Measurements from ENCODE around the gene NUDT3. TPM values are rescaled to one million over a fixed set of nuclear protein-coding genes. Genes with fewer than 3 reads are reported as not detected.
"Not testable (repeated sequence)": the region's sequence is repeated elsewhere in the genome, so short reads cannot be mapped to it uniquely, and the experiment has no call there.

Gene NUDT3
- total and polyA plus RNA-seq, 9 donors = 16.0 to 60.7 (median 50.2) TPM

DNA sequence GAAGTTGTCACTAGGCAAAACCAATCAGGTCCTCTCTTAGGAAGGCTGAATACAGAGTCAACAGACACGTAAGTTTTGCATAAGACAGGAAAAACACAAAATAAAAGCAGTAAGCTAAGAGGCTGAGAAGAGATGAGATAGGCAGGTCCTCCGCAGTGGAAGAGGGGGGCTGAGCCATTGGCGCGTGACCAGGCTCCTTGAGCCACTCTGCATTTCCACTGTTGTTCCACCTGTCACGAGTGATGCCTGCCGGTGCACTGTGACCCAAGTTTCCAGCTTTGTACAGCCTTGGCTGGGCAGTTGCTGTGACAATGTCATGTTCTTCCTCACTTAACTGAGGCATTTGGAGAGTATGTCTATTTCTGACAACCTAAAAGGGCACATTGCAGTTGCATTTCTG is 58.6 kb downstream of the NUDT3 start:
- no peaks in the 10 kb centered on the region for H3K9me3 ChIP-seq
- H3K27ac ChIP-seq = no peak overlapping the region
- no peak overlapping the region for H3K4me3 ChIP-seq
- 88 to 93% (median 90%) methylated on average over 6 of the region's 6 CpGs for WGBS, 3 donors
- intact Hi-C loops (cut with DNase I) = no loop called here
- DNase-seq = no peak
- H3K36me3 ChIP-seq = no peaks in the 10 kb centered on the region
- H3K27me3 ChIP-seq = no peaks in the 10 kb centered on the region
- TF ChIP-seq POLR2A (IDR thresholded peaks at IDR 0.05) = no peak
- TF ChIP-seq EP300 (IDR thresholded peaks at IDR 0.05) = no peak
- TF ChIP-seq, protein P1, sequence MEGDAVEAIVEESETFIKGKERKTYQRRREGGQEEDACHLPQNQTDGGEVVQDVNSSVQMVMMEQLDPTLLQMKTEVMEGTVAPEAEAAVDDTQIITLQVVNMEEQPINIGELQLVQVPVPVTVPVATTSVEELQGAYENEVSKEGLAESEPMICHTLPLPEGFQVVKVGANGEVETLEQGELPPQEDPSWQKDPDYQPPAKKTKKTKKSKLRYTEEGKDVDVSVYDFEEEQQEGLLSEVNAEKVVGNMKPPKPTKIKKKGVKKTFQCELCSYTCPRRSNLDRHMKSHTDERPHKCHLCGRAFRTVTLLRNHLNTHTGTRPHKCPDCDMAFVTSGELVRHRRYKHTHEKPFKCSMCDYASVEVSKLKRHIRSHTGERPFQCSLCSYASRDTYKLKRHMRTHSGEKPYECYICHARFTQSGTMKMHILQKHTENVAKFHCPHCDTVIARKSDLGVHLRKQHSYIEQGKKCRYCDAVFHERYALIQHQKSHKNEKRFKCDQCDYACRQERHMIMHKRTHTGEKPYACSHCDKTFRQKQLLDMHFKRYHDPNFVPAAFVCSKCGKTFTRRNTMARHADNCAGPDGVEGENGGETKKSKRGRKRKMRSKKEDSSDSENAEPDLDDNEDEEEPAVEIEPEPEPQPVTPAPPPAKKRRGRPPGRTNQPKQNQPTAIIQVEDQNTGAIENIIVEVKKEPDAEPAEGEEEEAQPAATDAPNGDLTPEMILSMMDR (IDR thresholded peaks at IDR 0.05) = no peak
- peaks cover 4% of the 10 kb centered on the region for H3K4me1 ChIP-seq (ENCODE audit: insufficient read depth)

DNA sequence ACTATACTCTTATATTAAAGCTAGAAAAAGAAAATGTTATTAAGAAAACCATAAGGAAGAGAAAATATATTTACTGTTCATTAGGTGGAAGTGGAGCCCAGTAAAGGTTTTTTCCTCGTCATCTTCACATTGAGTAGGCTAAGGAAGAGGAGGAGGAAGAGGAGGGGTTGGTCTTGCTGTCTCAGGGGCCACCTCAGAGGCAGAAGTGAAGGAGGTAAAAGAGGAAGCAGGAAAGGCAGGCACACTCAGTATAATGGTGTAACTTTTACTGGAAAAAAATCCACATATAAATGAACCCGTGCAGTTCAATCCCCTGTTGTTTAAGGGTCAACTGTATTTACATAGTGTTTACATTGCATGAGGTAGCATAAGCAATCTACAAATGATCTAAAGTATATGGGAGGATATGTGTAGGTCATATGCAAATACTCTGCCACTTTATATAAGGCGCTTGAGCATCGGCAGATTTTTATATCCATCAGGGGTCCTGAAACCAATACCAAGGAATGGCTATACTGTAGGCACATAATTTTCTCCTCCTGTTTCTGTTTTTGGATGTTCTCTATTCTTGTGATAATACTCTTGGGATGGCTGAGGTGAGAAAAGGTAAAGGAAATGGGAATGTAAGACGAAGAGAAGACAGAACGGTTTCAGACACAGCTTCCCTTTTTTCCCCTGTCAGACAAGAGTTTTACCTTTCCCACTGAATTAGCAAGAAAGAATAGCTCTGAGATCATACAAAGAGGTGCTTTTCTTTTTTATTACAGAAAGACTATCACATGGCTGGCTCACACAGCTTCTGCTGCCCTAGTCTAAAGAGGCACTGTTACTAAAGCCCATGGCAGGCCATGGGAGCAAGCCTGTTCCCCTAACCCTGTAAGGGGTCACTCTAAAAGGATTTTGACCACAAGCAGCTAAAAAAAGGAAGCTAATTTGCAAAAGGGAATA is 59.9 kb downstream of the NUDT3 start:
- peaks cover 4% of the 10 kb centered on the region for H3K4me1 ChIP-seq (ENCODE audit: insufficient read depth)
- H3K27ac ChIP-seq = no peak overlapping the region
- no peak for TF ChIP-seq POLR2A (IDR thresholded peaks at IDR 0.05)
- TF ChIP-seq, protein P1 (IDR thresholded peaks at IDR 0.05) = no peak
- TF ChIP-seq EP300 (IDR thresholded peaks at IDR 0.05) = no peak
- intact Hi-C loops (cut with DNase I) = no loop called here
- no peaks in the 10 kb centered on the region for H3K36me3 ChIP-seq
- H3K9me3 ChIP-seq = no peaks in the 10 kb centered on the region
- DNase-seq = no peak
- H3K27me3 ChIP-seq = no peaks in the 10 kb centered on the region
- no peak overlapping the region for H3K4me3 ChIP-seq
- WGBS, 3 donors = 92 to 94% (median 92%) methylated on average over 6 of the region's 6 CpGs

DNA sequence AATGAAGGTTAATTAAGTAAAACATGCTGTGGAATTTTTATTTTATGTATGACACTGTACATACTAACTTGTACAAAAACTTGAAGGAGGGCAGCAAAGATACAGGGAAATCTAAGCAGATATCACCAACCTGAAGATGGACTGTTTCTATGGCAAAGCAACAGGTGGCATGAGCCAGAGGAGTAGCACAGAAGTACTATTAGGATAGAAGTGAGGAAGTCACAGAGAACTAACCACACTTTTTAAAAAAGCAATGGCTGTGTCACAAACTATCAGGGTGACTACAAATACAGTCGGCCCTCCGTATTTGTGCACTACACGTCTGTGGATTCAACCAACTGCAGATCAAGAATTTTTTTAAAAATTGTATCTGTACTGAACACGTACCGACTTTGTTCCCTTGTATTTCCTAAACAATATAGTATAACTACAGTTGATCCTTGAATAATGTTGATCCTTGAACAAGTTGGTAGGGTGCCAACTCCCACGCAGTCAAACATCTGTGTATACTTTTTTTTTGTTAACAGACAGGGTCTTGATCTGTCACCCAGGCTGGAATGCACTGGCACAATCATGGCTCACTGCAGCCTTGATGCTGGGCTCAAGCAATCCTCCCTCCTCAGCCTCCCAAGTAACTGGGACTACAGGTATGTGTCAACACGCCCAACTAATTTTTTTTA is 61.0 kb downstream of the NUDT3 start:
- DNase-seq = no peak
- TF ChIP-seq, protein P1 (IDR thresholded peaks at IDR 0.05) = no peak
- TF ChIP-seq POLR2A (IDR thresholded peaks at IDR 0.05) = no peak
- TF ChIP-seq EP300 (IDR thresholded peaks at IDR 0.05) = no peak
- H3K27ac ChIP-seq = no peak overlapping the region
- H3K4me1 ChIP-seq (ENCODE audit: insufficient read depth) = peaks cover 4% of the 10 kb centered on the region
- H3K4me3 ChIP-seq = no peak overlapping the region
- H3K36me3 ChIP-seq = no peaks in the 10 kb centered on the region
- no peaks in the 10 kb centered on the region for H3K27me3 ChIP-seq
- no peaks in the 10 kb centered on the region for H3K9me3 ChIP-seq
- intact Hi-C loops (cut with DNase I) = no loop called here
- 24 to 44% (median 28%) methylated on average over 7 of the region's 7 CpGs for WGBS, 3 donors

DNA sequence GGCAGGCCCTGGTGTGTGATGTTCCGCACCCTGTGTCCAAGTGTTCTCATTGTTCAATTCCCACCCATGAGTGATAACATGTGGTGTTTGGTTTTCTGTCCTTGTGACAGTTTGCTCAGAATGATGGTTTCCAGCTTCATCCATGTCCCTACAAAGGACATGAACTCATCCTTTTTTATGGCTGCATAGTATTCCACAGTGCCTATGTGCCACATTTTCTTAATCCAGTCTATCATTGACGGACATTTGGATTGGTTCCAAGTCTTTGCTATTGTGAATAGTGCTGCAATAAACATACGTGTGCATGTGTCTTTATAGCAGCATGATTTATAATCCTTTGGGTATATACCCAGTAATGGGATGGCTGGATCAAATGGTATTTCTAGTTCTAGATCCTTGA is 62.7 kb downstream of the NUDT3 start:
- WGBS, 3 donors = 96 to 99% (median 97%) methylated on average over 3 of the region's 3 CpGs
- H3K27me3 ChIP-seq; H3K4me3 ChIP-seq; DNase-seq; H3K4me1 ChIP-seq (ENCODE audit: insufficient read depth); intact Hi-C loops (cut with DNase I); H3K9me3 ChIP-seq; H3K27ac ChIP-seq; H3K36me3 ChIP-seq: not testable (repeated sequence)

DNA sequence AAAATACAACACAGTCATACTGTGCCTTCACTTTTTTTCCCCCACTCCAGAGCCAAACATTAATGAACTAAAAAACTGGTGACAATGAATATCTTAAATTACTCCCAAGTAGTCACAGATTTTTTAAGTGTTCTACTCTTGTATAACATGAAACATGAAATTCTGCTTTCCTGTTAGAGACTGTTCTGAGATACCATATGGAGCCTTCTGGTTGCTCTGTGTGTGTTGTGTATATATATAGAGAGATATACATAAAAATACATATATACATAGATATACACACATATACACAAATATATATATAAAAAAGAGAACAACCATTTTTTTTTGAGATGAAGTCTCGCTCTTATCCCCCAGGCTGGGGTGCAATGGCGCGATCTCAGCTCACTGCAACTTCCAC is 63.5 kb downstream of the NUDT3 start:
- H3K36me3 ChIP-seq = no peaks in the 10 kb centered on the region
- DNase-seq = no peak
- H3K27me3 ChIP-seq = no peaks in the 10 kb centered on the region
- TF ChIP-seq, protein P1 (IDR thresholded peaks at IDR 0.05) = no peak
- TF ChIP-seq POLR2A (IDR thresholded peaks at IDR 0.05) = no peak
- no peak for TF ChIP-seq EP300 (IDR thresholded peaks at IDR 0.05)
- no peak overlapping the region for H3K27ac ChIP-seq
- H3K4me3 ChIP-seq = no peak overlapping the region
- intact Hi-C loops (cut with DNase I) = no loop called here
- H3K9me3 ChIP-seq = no peaks in the 10 kb centered on the region
- H3K4me1 ChIP-seq (ENCODE audit: insufficient read depth) = peaks cover 3% of the 10 kb centered on the region
- 96 to 98% (median 97%) methylated on average over 3 of the region's 3 CpGs for WGBS, 3 donors

DNA sequence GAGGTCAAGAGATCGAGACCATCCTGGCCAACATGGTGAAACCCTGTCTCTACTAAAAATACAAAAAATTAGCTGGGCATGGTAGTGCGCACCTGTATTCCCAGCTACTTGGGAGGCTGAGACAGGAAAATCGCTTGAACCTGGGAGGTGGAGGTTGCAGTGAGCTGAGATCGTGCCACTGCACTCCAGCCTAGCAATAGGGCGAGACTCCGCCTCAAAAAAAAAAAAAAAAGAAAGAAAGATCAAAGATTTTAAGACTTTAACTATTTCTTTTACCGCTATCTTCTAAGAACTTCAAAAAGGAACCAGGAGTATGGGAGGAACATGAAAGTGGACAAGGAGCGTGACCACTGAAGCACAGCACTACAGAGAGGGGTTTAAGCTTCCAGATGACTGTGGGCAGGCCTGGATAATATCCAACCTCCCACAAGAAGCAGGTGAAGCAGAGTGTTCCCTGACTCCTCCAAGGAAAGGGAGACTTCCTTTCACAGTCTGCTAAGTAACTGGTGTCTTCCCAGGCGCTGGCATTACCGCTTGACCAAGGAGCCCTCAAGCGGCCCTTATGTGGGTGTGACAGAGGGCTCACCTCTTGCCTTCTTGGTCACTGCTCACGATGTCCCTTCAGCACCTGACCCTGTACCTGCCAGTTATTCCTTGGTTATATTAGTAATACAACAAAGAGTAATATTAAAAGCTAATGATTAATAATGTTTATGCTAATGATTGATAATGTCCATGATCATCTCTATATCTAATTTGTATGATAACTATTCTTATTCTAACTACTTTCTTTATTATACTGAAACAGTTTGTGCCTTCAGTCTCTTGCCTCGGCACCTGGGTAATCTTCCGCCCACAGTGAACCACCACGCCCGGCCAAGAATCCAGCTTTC is 64.9 kb downstream of the NUDT3 start:
- H3K4me1 ChIP-seq (ENCODE audit: insufficient read depth); H3K4me3 ChIP-seq; H3K27me3 ChIP-seq; intact Hi-C loops (cut with DNase I); H3K27ac ChIP-seq; H3K36me3 ChIP-seq; H3K9me3 ChIP-seq; DNase-seq: not testable (repeated sequence)
- 94 to 95% (median 94%) methylated on average over 16 of the region's 16 CpGs for WGBS, 3 donors

Data from ovary (tissue), 9 donors.